Karpas-422 (cell line): ENCODE data around the gene WNK2. TPM values are rescaled to one million over a fixed set of nuclear protein-coding genes. Genes with fewer than 3 reads are reported as not detected.

Source experiments
- DNase-seq: peaks from one replicate; pipeline ENCODE4 v3.0.0-alpha.2; 2015
- H2AFZ ChIP-seq: fragments of 200-600 bp; sonication (generic); 2 replicates; pipeline ENCODE4 v1.6.1; 2014; ENCODE audit warnings: antibody characterized with exemption, low read length, mixed read lengths
- H3K27ac ChIP-seq: fragments of 200-600 bp; sonication (generic); 2 replicates; pipeline ENCODE4 v1.5.1; 2014; ENCODE audit warnings: mild to moderate bottlenecking, low read length, moderate library complexity
- H3K27me3 ChIP-seq: fragments of 200-600 bp; sonication (generic); 2 replicates; pipeline ENCODE4 v1.6.1; 2014; ENCODE audit warnings: low read length, mixed read lengths
- H3K36me3 ChIP-seq: fragments of 200-600 bp; sonication (generic); 2 replicates; pipeline ENCODE4 v1.6.1; 2014; ENCODE audit warnings: low read length, mixed read lengths; ENCODE audit not compliant: insufficient read depth
- H3K4me1 ChIP-seq: fragments of 200-600 bp; sonication (generic); 2 replicates; pipeline ENCODE4 v1.6.1; 2014; ENCODE audit warnings: mild to moderate bottlenecking, low read length, mixed read lengths
- H3K4me2 ChIP-seq: fragments of 200-600 bp; sonication (generic); 2 replicates; pipeline ENCODE4 v1.6.1; 2014; ENCODE audit warnings: low read length, low read depth, mild to moderate bottlenecking; ENCODE audit not compliant: poor library complexity, severe bottlenecking
- H3K4me3 ChIP-seq: fragments of 200-600 bp; sonication (generic); 2 replicates; pipeline ENCODE4 v1.5.1; 2014; ENCODE audit warnings: mild to moderate bottlenecking, antibody characterized with exemption, low read length, mixed read lengths
- H3K79me2 ChIP-seq: fragments of 200-600 bp; sonication (generic); 2 replicates; pipeline ENCODE4 v1.6.1; 2014; ENCODE audit warnings: mild to moderate bottlenecking, low read length, mixed read lengths
- H3K9ac ChIP-seq: fragments of 200-600 bp; sonication (generic); 2 replicates; pipeline ENCODE4 v1.6.0; 2014; ENCODE audit warnings: low read length
- H3K9me2 ChIP-seq: fragments of 200-600 bp; sonication (generic), shearing (Covaris generic); replicated peaks from 2 replicates; pipeline ENCODE4 v1.6.0; 2014; ENCODE audit warnings: mild to moderate bottlenecking, low read length, moderate library complexity; ENCODE audit not compliant: insufficient read depth
- H3K9me3 ChIP-seq: fragments of 300-700, 200-600 bp; sonication (generic); 2 replicates; pipeline ENCODE4 v1.6.1; 2014; ENCODE audit warnings: low read length, mixed read lengths
- H4K20me1 ChIP-seq: fragments of 200-600 bp; sonication (generic); 2 replicates; pipeline ENCODE4 v1.6.1; 2014; ENCODE audit warnings: mild to moderate bottlenecking, antibody characterized with exemption, low read length, low read depth; ENCODE audit not compliant: insufficient read depth
- total RNA-seq: library from RNA; depleted of rRNA; stranded (reverse); fragments of >200 nt; shearing (Covaris generic); gene quantifications from 2 replicates; pipeline ENCODE4 v1.2.3, GENCODE V29; 2014; ENCODE audit warnings: low replicate concordance

Gene WNK2
- total RNA-seq, 1 experiment from 2014 or later, result not detected

DNA sequence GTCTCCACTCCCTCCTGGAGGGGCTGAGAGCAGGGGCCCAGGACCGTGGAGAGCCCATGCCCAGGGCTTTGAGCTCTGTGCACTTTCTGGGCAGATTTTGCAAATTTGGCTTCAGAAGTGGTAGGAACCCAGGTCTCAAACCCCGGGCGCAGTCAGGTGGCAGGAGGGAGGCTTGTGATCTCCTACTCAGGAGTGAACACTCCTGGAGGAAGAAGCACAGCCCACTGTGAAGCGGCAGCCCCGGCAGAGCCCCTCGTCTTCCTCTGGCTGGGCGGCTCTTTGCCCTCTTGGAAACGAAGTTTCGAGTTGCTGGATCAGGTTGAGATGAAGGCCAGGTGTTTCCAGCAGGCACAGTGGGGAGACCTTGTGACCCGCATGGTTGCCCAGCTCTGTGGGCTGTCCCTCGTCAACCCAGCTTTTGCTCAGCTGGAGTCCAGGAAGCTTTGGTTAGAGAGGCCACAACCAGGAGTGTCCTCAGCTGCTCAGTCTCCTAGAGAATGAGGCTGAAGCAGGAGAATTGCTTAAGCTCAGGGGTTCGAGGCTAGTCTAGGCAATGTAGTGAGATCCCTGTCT lies 48.5 kb downstream of the WNK2 start:
- H3K4me1 ChIP-seq, result peaks cover 9% of the 10 kb centered on the region
- H4K20me1 ChIP-seq, result no peaks in the 10 kb centered on the region
- DNase-seq, result no peak
- H3K27ac ChIP-seq, result no peak overlapping the region
- no peaks in the 10 kb centered on the region for H3K9me2 ChIP-seq
- H2AFZ ChIP-seq, result no peak overlapping the region
- no peaks in the 10 kb centered on the region for H3K27me3 ChIP-seq
- H3K9me3 ChIP-seq, result no peaks in the 10 kb centered on the region
- no peaks in the 10 kb centered on the region for H3K79me2 ChIP-seq
- H3K36me3 ChIP-seq, result no peaks in the 10 kb centered on the region
- H3K4me2 ChIP-seq, result no peak overlapping the region
- no peak overlapping the region for H3K9ac ChIP-seq
- H3K4me3 ChIP-seq, result no peak overlapping the region

DNA sequence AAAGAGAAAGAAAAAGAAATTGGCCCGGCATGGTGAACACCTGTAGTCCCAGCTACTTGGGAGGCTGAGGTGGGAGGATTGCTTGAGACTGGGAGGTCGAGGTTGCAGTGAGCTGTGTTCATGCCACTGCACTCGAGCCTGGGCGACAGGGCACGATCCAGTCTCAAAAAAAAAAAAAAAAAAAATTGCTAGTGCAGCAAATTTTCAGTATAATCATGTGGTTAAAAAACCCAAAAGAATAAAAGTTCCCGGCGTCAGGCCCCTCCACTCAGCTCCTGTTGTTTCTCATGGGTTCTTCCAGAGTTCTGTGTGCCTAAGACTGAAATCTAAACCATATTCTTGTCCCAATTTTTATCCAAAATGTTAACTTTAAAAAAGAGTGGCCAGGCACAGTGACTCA lies 49.1 kb downstream of the WNK2 start:
- no peak for DNase-seq
- no peak overlapping the region for H3K9ac ChIP-seq
- H3K79me2 ChIP-seq, result no peaks in the 10 kb centered on the region
- H3K27ac ChIP-seq, result no peak overlapping the region
- no peaks in the 10 kb centered on the region for H4K20me1 ChIP-seq
- no peak overlapping the region for H3K4me2 ChIP-seq
- no peaks in the 10 kb centered on the region for H3K27me3 ChIP-seq
- peaks cover 9% of the 10 kb centered on the region for H3K4me1 ChIP-seq
- H3K9me2 ChIP-seq, result no peaks in the 10 kb centered on the region
- no peaks in the 10 kb centered on the region for H3K36me3 ChIP-seq
- H3K4me3 ChIP-seq, result no peak overlapping the region
- no peaks in the 10 kb centered on the region for H3K9me3 ChIP-seq
- no peak overlapping the region for H2AFZ ChIP-seq

DNA sequence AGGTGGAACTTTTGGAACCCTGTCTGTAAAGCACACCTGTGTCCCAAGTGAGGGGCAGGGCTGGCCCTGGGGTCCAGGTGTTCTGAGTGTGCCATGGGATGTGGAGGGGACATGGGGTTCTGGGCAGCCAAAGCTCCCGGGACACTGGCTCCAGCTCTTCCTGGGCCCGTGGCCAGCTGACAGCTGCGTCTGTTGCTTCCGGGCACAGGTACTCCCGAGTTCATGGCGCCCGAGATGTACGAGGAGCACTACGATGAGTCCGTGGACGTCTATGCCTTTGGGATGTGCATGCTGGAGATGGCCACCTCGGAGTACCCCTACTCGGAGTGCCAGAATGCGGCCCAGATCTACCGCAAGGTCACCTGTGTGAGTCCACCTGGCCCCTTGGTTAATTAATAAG lies 50.7 kb downstream of the WNK2 start:
- H3K9me3 ChIP-seq, result no peaks in the 10 kb centered on the region
- DNase-seq, result no peak
- no peaks in the 10 kb centered on the region for H3K36me3 ChIP-seq
- H3K4me2 ChIP-seq, result no peak overlapping the region
- H3K79me2 ChIP-seq, result no peaks in the 10 kb centered on the region
- H3K9ac ChIP-seq, result no peak overlapping the region
- H3K9me2 ChIP-seq, result no peaks in the 10 kb centered on the region
- no peak overlapping the region for H3K4me3 ChIP-seq
- H3K27me3 ChIP-seq, result no peaks in the 10 kb centered on the region
- peaks cover 11% of the 10 kb centered on the region for H3K4me1 ChIP-seq
- H4K20me1 ChIP-seq, result no peaks in the 10 kb centered on the region
- no peak overlapping the region for H3K27ac ChIP-seq
- H2AFZ ChIP-seq, result no peak overlapping the region

DNA sequence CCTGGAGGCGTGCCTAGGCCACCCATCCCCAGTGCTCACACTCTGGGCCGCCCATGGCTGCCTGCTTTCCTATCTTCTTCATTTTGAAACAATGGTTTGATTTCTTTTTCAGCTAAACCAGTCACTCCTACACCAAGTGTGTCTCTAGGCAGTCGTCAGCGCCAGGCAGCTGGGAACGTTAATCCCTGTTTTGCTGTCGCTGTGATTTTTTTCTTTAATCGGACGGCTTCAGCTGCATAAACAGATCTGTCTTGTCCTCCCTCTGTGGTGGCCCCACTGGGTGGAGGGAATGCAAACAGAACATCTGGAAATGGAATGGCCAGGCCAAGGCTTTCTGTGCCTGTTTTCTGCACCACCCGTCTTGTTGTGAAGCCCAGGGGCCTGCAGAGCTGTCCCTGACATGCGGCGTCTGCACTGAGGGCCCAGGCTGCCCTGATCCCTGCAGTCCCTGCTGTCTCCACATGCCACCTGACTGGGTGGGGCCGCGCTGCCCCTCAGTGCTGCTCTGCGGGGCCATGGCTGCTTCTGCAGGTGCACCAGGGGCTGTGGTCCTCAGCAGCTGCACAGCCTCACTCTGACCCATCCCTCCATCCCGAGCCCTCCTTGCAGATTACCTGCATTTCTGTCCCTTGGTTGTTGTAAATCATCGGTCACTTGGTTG lies 51.5 kb downstream of the WNK2 start:
- Histone ChIP-seq H3K79me2 (no peaks in the 10 kb centered on the region), H3K9me3 (no peaks in the 10 kb centered on the region), H3K27me3 (no peaks in the 10 kb centered on the region), H3K4me2 (no peak overlapping the region), H4K20me1 (no peaks in the 10 kb centered on the region), H2AFZ (no peak overlapping the region), H3K27ac (no peak overlapping the region), H3K36me3 (no peaks in the 10 kb centered on the region), H3K4me1 (peaks cover 11% of the 10 kb centered on the region), H3K4me3 (no peak overlapping the region), H3K9me2 (no peaks in the 10 kb centered on the region), H3K9ac (no peak overlapping the region)
- no peak for DNase-seq

DNA sequence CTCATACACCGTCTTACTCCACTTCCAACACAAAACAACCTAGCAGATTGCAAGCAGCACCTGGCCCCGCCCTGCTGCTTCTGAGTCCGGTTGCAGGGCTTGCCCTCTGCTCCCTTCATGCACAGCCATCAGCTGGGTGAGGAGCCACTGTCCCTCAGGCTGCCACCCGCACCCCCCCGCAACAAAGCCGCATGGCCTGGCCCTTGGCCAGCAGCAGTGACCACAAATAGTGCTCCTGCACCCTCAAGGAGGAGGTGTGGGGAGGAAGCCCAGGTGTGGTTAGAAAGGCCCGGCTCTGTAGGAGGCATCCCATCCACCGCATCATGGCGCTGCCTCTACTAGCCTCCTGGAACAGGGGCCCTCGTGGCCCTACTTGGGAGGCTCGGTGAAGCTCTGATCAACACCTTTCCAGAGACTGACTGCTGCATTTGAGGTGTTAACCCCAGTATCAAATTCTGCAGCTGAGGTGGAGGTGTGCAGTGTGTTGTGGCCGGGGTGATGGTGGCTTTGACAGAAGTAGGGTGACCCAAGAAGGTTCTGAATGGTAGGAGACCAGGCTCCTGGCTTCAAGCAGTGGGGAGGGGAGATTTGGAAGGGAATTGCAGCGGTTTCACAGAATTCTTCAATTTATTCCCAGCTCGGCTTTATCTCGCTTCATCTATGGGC lies 52.7 kb downstream of the WNK2 start:
- H3K27me3 ChIP-seq, result no peaks in the 10 kb centered on the region

DNA sequence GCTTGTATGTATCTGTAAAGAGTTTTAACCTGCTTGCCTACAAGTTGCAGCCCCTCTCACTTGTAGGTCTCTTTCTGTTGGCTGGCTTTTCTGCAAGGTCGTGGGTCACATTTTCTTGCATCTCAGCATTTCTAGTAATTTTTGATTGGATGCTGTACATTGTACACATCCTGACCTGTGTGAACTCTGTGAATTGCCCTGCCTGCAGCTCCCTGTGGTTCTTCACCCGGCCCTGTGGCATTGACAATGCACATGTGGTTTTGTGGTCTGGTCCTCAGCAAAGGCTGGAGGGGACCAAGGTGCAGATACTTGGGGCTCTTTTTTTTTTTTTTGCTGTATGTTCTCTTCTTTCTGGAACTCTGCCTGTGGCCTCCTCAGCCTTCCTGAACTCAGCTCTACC lies 53.6 kb downstream of the WNK2 start:
- no peak for DNase-seq

More for the DNA sequence above, 52.7 kb downstream of the WNK2 start:
- Histone ChIP-seq H3K9ac (no peak overlapping the region), H2AFZ (no peak overlapping the region), H3K4me1 (peaks cover 11% of the 10 kb centered on the region), H3K4me3 (no peak overlapping the region), H4K20me1 (no peaks in the 10 kb centered on the region), H3K27ac (no peak overlapping the region), H3K4me2 (no peak overlapping the region), H3K79me2 (no peaks in the 10 kb centered on the region), H3K9me2 (no peaks in the 10 kb centered on the region), H3K9me3 (no peaks in the 10 kb centered on the region), H3K36me3 (no peaks in the 10 kb centered on the region)
- DNase-seq, result no peak

DNA sequence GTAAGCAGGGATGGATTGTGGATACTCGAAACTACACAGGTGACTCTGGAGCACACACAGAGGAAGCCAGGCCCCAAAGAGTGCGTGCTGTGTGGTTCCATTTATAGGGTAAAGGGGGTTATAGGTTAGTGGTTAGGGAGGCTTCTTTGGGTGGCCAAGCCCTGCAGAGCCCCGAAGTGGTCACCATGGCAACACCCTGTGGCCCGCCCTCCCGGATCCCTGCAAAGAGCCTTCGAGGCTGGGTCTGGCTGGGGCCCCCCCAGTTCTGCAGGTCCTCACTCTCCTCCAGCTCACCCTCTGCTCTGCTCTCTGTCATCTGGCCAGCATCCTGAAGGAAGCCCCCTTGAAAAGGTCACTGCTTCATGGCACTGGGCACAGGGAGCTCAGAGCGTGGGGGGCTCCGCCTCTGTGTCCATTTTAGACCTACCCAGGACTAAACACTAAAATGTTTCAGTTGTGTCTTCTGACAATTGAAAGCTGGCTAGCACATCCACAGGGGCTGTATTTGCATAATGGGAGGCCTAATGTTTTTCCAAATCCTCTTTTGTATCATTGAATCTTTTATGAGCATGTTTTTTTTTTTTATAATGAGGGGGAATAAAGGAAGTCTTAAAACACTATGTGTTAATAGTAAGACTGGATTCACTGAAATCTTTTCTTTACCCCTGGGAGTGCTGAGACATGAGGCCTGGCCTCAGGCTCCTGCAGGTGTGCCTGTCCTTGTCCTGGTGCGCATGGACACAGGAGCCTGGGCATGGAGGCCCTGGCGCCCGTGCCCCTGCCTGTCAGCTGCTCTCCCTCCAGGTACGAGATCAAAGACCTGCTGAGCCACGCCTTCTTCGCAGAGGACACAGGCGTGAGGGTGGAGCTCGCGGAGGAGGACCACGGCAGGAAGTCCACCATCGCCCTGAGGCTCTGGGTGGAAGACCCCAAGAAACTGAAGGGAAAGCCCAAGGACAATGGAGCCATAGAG lies 55.3 kb downstream of the WNK2 start:
- Histone ChIP-seq H3K79me2 (no peaks in the 10 kb centered on the region), H3K36me3 (no peaks in the 10 kb centered on the region), H3K4me1 (peaks cover 5% of the 10 kb centered on the region), H3K9me2 (no peaks in the 10 kb centered on the region), H3K9me3 (no peaks in the 10 kb centered on the region), H3K4me2 (no peak overlapping the region), H3K27ac (no peak overlapping the region), H3K4me3 (no peak overlapping the region), H3K27me3 (no peaks in the 10 kb centered on the region), H4K20me1 (no peaks in the 10 kb centered on the region), H3K9ac (no peak overlapping the region), H2AFZ (no peak overlapping the region)
- no peak for DNase-seq

More for the DNA sequence above, 53.6 kb downstream of the WNK2 start:
- Histone ChIP-seq H4K20me1 (no peaks in the 10 kb centered on the region), H3K9ac (no peak overlapping the region), H3K27ac (no peak overlapping the region), H3K4me1 (peaks cover 11% of the 10 kb centered on the region), H3K4me3 (no peak overlapping the region), H3K79me2 (no peaks in the 10 kb centered on the region), H2AFZ (no peak overlapping the region), H3K36me3 (no peaks in the 10 kb centered on the region), H3K27me3 (no peaks in the 10 kb centered on the region), H3K4me2 (no peak overlapping the region), H3K9me2 (no peaks in the 10 kb centered on the region), H3K9me3 (no peaks in the 10 kb centered on the region)

DNA sequence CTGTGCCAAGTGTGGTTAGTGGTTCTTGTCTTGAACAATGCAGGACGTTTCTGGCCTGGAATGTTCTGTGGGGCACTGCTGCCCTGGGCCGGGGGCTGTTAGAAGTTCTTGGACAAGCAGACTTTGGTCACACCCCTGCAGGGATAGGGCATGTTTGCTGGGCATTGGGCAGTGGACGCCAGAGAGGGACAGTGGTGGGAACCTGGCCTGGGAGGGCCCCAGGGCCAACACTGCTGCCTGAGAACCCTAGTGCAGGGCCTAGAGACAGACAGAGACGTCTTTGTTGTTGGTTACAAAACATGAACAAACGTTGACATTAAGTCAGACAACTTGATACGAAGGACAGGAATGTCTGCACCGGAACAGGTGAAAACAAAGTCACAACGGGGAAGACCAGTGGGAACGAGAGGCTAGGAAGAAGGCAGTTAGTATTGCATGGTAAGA lies 57.0 kb downstream of the WNK2 start:
- no peaks in the 10 kb centered on the region for H3K36me3 ChIP-seq
- H3K9ac ChIP-seq, result no peak overlapping the region
- no peak for DNase-seq
- H2AFZ ChIP-seq, result no peak overlapping the region
- no peaks in the 10 kb centered on the region for H3K9me2 ChIP-seq
- no peaks in the 10 kb centered on the region for H3K9me3 ChIP-seq
- 0 out of 2 replicates have a peak, but pooled peaks cover 3% of the 10 kb centered on the region for H3K4me1 ChIP-seq
- H4K20me1 ChIP-seq, result no peaks in the 10 kb centered on the region
- H3K79me2 ChIP-seq, result no peaks in the 10 kb centered on the region
- H3K4me3 ChIP-seq, result no peak overlapping the region
- no peaks in the 10 kb centered on the region for H3K27me3 ChIP-seq
- H3K27ac ChIP-seq, result no peak overlapping the region
- no peak overlapping the region for H3K4me2 ChIP-seq
